HK-2 (cell line): ENCODE measurements around the gene CDK14.

ENCODE experiments used
- DNase-seq: peaks from one replicate; pipeline ENCODE4 v3.0.0-alpha.2; 2018; ENCODE audit not compliant: unreplicated experiment

Gene CDK14

DNA sequence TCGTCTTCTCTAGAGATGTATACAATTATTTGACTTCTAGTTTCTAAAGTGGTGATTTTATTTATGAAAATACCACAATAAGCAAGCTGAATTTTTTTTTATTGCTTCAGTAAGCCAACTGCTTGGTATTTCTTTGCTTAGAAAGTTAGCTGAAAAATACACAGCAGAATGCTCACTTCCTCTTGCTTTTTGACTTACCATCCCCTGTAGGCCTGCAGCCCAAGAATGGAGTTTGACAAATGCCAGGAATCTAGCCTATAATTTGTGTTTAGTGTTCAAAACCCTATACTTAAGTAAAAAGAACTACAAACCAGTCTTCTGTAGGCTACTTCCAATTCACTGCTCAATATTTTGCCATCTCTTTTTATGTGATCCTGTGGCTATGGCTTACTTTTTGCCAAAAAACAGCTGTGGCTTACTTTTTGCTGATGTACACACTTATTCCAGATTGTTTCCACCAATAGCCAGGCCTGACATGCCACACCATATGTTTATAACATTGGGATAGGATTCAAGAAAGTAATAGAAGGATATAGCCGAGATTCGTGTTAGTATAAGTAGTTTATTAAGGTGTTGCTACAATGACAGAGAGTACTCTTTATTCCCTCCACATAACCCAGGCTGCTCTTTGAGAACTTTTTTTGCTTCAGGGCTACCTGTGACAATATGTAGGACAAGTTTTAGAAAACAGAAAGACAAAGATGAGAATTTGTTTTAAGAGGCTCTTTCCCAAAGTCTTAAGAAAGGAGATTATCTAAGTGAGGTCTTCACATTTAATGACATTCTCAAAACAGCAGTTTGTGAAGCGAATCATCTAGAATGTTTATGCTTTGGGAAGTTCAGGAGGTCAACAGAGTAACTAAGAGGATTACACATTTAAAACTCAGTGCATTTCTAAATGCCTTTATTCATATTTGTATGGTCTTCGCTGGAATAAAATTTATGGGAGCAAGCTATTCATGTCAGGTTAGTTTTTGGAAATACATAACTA lies 404.2 kb downstream of the CDK14 start:
- DNase-seq = no peak

DNA sequence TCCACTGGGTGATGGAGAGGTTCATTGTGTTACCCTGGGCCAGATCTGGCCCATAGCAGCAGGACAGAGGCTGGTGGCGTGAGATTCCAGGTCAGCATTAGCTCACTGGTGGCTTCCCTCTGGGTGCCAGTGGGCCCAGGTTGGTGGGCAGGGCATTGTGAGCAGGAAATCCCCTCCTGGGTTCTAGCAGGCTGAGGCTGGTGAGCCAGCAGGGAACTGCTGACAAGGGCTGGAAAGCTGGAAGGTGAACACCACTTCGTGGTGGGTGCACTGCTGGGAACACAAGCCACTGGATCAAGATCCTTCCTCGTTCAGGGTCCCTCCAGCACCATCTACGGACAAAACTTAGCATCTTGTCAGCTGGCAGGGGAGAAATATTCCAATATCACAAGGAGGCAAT lies 408.9 kb downstream of the CDK14 start:
- DNase-seq = no peak

DNA sequence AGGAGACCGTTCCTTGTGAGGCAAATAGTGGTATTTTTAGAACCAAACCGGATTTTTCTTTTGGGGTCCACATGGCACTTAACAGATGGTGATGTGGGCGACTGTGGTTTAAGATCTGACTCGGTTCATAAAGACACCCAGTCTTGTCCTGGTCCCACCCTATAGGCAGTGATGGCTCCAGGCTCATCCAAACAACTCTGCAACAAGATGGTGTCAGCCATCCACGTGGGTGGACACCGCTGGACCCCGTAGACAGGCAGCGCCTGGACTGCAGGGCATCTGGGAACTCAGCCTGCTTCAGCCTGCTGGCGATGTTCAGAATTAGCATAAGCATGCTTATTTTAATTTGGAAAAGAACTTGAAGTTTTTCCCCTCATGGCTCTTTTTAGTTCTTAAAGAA lies 409.7 kb downstream of the CDK14 start:
- DNase-seq = no peak

DNA sequence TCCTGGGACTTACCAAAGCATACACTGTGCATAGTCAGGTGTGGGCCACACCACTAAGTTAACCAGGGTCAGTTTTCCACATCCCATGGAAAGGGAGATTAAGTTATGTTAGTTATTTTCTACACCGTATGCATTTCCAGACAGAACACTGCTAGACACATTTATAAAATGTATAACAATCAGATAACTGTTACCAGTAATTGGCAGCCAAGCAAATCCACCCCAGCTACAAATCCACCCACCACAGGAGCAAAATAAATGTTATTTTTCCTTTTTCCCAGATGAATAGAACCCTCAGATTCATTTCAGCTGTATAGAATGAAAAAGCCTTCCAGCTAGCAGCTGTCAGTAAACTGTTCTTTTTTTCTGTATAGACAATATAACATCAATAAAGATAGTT lies 411.2 kb downstream of the CDK14 start:
- no peak for DNase-seq

DNA sequence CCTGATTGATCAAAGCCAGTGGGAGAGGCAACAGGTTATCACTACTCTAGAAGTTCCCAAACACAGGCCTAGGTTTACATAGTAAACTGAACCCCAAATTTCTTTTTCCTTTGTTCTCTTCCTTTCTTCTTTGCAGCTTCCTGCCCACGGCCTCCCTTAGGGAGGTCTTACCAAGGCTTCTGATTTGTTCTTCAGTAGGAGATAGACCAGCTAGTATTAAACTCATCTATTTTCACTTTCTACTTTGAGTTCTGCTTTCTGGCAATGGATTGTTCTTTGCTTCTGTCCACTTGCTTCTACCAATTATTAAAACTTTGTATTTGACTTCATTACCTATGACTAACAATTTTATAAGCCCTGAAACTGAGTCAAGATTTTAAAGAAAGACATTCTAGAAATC lies 417.0 kb downstream of the CDK14 start:
- no peak for DNase-seq

DNA sequence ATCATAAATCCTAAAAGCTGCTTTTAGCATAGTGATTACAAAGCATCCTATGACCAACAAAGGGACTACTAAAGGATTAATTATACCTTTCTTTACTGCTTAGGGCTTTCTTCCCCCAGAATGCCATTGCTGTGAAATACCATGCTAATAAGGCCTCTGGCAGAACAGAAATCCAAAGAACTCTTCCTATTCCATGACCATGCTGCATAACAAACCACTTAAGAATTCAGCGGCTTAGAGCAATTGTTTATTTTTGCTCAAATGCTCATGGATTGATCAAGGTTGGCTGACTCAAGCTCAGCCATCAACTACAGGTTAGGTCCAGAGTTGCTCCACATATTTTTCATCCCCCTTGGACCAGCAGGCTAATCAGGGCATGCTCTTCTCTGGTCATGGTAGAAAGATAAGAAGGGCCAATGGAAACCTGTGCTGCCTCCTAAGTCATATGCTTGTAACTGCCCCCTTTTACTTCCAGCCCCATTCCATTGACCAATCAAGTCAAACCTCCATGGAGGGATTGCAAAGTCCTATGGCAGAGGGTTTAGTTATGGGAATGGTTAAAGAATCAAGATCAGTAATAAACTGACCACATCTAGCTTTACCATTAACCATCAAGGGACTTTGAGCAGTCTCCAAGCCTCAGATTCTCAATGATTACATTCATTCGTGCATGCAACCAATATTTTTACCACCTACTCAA lies 423.7 kb downstream of the CDK14 start:
- no peak for DNase-seq

DNA sequence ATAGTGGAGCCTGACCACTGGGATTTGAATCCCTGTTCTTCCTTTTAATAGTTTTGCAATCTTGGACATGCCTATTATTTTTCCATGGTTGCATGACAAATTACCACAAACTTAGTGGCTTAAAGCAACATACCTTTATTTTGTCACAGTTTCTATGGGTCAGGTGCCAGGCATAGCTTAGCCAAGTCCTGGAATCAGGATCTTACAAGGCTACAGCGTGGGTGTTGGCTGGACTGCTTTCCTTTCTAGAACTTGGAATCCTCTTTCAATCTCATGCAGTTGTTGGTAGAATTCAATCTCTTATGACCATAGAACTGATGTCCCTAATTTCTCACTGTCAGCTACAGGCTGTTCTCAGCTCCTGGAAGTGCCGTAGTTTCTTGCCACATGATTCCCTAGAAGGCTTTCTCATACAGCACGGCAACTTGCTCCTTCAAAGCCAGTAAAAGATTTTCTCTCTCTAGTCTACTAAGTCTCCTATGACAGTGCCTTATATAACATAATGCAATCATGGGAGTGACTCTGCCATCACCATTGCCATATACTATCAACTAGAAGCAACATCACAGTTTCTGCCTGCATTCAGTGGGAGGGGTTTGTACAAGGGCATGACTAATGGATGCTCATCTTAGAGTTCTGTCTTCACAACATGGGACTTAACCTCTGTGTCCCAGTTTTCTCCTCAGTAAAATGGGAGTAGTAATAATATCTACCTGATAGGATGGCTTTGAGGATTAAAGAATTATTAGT lies 424.7 kb downstream of the CDK14 start:
- DNase-seq = no peak

DNA sequence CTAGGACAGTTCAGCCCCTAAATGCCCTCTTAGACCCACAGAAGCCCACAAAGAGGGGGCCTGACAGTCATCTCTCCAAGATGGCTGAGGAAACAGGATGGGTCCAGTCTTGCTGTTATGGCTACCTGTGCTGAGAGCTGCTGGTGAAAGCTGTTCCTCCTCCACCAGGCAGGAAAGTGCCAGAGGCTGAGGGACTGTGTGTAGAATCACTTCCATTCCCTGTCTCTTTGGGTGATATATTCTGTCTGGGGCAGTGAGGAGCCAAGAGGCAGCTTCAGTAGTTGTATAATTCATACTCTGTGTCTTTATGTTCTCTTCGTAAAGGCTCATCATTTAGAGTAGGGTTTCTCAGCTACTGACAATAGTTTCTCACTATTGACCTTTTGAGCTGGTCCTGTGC lies 425.8 kb downstream of the CDK14 start:
- DNase-seq = no peak

DNA sequence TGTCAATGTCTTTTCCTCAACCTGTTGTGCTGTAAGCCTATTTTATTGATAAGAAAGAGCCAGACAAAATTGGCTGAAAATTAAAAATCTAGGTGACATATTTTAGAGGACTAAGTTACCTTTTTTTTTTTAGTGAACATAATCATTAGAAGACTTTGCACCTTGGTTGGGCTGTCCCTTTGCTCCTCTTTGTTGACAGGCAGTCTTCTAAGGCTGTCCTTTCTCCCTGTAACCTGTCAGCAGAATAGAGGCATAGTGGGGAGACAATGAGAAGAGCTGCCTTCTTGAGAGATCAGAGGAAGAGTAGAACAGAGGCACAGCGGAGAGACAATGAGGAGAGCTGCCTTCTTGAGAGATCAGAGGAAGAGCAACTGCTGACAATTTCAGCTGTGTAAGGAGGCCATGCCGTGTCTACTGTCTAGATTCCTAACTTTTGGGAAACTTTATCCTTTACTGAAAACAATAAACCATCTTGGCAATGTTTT lies 429.8 kb downstream of the CDK14 start:
- no peak for DNase-seq

DNA sequence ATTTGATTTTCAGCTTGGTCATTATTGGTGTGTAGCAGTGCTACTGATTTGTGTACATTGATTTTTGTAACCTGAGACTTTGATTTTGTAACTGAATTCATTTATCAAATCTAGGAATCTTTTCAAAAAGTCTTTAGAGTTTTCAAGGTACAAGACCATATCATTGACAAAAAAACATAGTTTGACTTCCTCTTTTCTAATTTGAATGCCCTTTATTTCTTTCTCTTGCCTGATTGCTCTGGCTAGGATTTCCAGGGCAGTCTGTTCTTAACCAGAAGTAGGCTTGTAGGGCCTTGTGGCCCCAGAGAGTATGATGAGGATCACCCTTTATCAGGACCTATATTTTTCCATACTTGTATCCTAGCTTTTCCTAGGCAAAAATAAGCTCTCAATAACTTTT lies 433.6 kb downstream of the CDK14 start:
- no peak for DNase-seq

DNA sequence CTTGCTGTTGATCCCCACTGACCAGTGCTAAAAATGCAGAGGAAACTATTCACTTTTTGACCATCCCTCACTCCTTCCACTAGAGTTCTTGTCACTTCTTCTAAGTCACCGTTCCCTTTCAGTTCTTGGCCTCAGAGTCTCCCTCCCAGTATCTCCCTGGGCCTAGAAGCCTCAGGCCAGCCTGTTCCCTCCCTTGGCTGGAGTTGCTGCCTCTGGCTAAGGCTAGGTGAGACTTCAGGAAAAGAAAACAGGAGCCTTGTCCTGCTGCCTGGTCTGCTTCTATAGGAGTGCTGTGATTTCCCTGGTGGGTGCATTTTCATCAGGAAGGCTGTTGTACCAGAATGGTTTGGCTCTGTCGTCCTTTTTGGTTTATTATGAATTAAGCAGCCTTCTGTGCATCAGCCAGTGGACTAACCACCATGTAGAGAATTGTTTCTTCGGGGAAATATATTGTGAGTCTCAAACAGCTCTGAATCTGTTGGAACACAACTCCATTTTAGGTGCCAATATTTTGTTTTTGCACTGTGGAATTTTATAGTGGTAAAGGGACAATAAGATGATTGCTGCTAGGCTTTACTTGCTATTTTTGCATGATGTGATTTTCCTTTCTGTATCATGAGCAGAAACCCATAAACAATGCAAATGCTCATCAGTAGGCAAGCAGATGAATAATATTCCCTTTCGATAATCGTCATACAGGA lies 434.7 kb downstream of the CDK14 start:
- no peak for DNase-seq

DNA sequence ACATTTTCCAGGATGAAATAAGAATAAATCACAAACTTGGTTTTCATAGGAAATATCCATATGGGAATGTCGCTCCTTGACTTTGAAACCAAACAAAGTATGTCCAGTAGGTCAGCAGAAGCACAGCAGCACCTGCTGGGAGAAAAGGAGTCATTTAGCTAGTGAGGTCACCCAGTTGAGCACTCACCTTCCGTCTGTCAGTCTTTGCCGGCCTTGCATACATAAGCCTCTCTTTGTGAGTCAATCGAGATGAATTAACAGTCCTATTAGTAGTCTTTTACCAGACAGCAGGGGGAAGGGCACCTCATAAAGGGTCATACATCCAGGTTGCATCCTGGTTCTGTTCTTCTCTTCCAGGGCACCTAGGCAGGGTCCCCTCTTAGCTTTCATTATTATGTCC lies 435.6 kb downstream of the CDK14 start:
- no peak for DNase-seq

DNA sequence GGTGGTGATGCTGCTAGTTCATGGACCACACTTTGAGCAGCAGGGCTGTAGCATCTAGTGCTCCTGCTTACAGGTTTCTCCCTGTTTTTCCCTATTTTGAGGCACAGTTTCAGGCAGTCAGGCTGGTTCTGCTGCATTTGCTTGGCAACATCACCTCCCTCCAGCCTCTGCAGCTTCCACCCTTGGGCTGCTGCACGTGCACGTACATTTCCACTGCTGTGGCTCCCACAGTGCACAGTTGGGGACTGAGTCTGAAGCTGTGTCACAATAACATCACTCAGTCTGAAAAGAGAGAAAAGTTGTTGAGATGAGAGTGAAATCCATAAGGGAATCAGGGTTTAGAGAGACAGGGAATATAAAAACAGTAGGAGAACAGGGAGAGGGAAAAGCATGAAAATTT lies 437.5 kb downstream of the CDK14 start:
- DNase-seq = no peak

DNA sequence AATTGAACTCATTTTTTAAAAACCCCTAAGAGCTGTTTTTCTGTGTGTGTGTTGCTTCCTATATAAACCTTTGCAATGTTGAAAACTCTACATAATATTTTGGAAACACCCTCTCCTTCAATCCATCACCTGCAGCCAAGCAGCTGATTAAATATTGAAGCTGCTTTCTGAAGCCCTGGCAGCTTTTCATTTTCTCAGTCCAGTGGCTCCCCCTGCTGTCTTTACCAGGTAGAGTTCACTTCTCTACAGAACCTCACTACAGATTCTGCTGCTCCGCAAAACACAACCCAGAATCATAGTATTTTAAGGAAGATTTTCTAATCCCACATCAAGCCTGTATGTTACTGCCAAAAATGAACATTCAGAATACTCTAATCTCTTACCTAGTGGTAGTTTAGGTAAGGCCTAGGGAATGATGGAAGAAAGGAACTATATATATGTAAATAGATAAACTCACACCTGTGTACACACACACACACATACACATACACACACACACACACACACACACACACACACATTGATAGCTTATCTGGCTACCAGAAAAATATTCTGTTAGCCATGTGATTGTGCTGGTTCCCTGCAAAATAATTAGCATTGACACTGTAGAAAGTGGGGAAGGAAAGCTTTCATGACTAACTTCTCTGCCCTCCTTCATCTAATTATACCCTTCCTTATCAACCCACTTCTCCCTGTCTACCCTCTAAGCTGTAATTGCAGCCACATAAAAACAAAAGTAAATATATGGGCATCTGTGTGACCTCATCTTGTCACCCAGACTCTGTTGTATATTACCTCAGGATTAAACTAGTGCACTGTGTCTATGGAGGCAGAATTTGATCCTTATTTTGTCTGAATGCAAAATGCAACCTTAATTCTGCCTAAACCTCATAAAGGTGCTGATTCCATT lies 438.6 kb downstream of the CDK14 start:
- peak; percentile 20 for DNase-seq

DNA sequence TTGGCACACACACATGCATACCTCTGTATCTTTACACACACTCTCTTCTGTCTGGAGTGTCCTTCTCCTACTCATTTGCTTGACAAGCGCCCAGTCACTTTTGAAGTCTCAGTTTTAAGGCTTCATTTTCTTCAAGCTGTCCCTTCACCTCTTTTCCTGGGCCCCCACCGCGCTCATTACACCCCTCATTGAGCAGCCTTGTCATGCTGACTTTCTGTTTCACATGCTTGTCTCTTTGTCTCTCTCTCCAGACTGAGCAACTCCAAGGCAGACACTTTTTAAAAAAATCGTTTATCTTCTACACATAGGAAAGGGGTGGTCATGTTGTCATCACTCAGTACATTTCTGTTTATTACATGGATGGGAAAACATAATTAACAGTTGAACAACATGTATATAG lies 442.9 kb downstream of the CDK14 start:
- no peak for DNase-seq

DNA sequence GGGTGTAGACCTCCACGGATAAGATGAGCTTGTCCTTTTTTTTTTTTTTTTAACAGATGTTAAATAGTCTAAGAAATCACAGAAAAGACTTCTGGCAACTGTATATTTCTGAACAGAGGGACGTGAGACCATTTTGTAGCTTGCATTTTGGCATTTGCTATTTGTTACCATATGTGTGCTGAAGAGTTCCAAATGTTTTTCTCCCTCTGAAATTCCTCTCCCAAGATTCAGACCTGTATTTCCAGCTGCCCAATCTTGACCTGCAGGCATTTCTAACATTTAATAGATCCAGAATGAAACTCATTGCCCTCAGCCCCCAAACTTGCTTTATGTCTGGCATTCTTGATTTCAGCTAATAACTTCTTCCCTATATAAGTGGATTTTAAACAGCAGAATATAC lies 445.0 kb downstream of the CDK14 start:
- DNase-seq = no peak

DNA sequence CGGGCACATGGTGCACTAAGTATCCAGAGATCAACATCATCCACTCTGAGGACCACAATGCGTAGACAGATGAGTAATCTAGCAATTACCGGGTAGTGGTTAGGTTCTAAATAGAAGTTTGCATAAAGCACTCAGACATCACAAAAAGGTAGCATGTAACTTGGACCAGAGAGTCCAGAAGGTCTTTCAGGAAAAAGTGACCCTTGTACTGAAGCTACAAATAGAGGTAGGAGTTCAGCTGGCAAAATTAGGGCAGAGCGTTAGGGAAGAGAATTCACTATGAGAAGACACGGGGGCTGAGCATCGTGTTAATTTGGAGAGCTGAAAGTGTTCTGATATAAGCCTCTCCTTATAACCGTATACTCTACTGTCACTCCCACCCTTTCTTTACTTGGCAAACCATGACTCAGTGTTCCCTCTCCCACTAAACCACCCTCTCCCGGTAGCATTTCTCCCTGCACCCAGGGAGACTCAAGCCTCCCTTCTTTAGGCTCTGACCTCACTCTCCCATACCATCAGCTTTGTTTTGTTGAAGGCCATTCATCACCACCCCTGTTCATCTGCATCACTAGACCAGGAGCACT lies 445.9 kb downstream of the CDK14 start:
- DNase-seq = no peak

DNA sequence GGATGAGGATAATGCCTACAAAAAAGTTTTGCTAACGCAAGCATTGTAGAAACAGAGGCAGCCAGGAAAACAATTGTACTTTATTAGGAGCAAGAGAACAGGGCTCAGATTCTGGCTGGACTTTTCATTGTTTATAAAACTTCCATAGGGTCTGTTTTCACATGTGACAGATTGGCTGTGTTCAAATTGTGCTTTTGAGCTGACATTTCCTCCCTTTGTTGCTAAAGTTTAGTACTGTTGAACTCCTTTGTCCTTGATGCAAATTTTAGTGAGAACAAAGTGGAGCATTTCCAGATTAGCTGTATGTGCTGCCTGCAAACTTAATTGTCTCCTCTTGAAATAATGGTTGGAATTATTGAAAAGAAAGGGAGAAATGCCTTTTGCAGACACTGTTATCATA lies 447.1 kb downstream of the CDK14 start:
- DNase-seq = no peak

DNA sequence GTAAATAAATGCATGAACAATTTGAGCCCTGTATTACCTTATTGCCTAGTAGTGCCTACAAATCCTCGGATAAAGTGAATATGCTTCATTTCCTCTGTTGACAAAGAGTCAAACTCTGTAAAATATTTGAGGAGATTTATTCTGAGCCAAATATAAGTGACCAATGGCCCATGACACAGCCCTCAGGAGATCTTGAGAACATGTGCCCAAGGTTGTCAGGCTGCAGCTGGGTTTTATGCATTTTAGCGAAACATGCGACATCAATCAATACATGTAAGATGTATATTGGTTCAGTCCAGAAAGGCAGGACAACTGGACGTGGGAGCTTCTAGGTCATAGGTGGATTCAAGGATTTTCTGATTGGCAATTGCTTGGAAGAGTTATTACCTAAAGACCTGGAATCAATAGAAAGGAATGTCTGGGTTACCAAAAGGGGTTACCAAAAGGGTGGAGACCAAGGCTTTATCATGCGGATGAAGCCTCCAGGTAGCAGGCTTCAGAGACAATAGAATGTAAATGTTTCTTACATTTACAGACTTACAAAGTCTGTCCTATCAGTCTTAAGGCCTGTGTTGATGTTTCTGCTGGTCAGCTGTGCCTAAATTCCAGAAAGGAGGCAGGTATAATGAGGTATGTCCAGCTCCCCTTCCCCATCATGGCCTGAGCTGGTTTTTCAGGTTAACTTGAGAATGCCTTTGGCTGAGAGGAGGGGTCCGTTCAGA lies 448.0 kb downstream of the CDK14 start:
- no peak for DNase-seq

DNA sequence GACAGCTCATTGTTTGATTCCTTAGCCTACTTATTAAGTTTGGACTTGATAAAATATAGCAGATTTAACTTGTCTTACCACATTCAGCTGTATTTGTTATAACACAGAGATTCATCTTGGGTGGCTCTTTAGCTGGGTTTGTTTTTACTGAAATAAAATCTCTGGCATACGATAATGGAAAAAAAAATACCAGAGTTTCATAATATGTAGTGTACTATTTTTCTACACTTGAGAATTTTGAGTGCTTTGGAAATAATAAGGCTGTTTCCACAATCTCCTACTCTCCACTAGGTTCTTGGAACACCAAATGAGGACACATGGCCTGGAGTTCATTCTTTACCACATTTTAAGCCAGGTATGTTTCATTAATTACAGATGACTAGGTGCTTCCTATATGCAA lies 449.5 kb downstream of the CDK14 start:
- DNase-seq = no peak
